IMR-90 (cell line): ENCODE data around the gene ARHGEF17.

Experiments
- CEBPB ChIP-seq: IDR thresholded peaks from 2 replicates; pipeline ENCODE4 v1.6.1; 2012; ENCODE audit warnings: low read depth, low read length, improper control_type of control experiment
- CHD1 ChIP-seq: IDR thresholded peaks from 2 replicates; pipeline ENCODE4 v1.6.1; 2012; ENCODE audit warnings: low read depth, low read length, improper control_type of control experiment
- CTCF ChIP-seq: conservative IDR thresholded peaks from 2 replicates; pipeline ENCODE4 v1.5.1; 2012; ENCODE audit warnings: mild to moderate bottlenecking, low read depth, low read length, improper control_type of control experiment
- FOS ChIP-seq: fragments of 150-350 bp; IDR thresholded peaks from 2 replicates; pipeline ENCODE4 v1.6.1; 2016; ENCODE audit warnings: low read depth, low read length
- MAFK ChIP-seq: IDR thresholded peaks from 2 replicates; pipeline ENCODE4 v1.6.1; 2012; ENCODE audit warnings: low read depth, low read length, improper control_type of control experiment
- MAZ ChIP-seq: IDR thresholded peaks from 2 replicates; pipeline ENCODE4 v1.6.1; 2012; ENCODE audit warnings: low read depth, mild to moderate bottlenecking, low read length, improper control_type of control experiment, moderate library complexity, borderline replicate concordance
- MXI1 ChIP-seq: IDR thresholded peaks from 2 replicates; pipeline ENCODE4 v1.6.1; 2012; ENCODE audit warnings: low read depth, mild to moderate bottlenecking, low read length, moderate library complexity, borderline replicate concordance
- POLR2A ChIP-seq: IDR thresholded peaks from 2 replicates; pipeline ENCODE4 v1.6.1; 2012; ENCODE audit warnings: mild to moderate bottlenecking, low read depth, low read length
- RAD21 ChIP-seq: IDR thresholded peaks from 2 replicates; pipeline ENCODE4 v1.6.1; 2012; ENCODE audit warnings: low read length, improper control_type of control experiment
- RCOR1 ChIP-seq: IDR thresholded peaks from 2 replicates; pipeline ENCODE4 v1.6.1; 2012; ENCODE audit warnings: mild to moderate bottlenecking, low read length, improper control_type of control experiment; ENCODE audit not compliant: insufficient replicate concordance
- SMC3 ChIP-seq: fragments of 150-350 bp; IDR thresholded peaks from 2 replicates; pipeline ENCODE4 v1.6.1; 2016; ENCODE audit warnings: low read depth, mild to moderate bottlenecking, antibody characterized with exemption, low read length, moderate library complexity
- USF2 ChIP-seq: fragments of 150-350 bp; IDR thresholded peaks from 2 replicates; pipeline ENCODE4 v1.6.1; 2017; ENCODE audit warnings: mild to moderate bottlenecking, antibody characterized with exemption, low read length, low read depth

GRCh38 chr11:73270855-73271477 lies 37.1 kb upstream of the ARHGEF17 start:
- TF ChIP-seq USF2, result no peak
- no peak for TF ChIP-seq CTCF
- TF ChIP-seq RAD21, result no peak
- no peak for TF ChIP-seq MAZ
- no peak for TF ChIP-seq CHD1
- TF ChIP-seq POLR2A, result no peak
- TF ChIP-seq MAFK, result no peak
- no peak for TF ChIP-seq SMC3
- TF ChIP-seq MXI1, result no peak
- no peak for TF ChIP-seq RCOR1
- no peak for TF ChIP-seq CEBPB
- TF ChIP-seq FOS, result no peak
